Lung microvascular endothelial cell (primary cell): ENCODE measurements around the gene ATP5MG. TPM values are rescaled to one million over a fixed set of nuclear protein-coding genes. Genes with fewer than 3 reads are reported as not detected.
"Not testable (repeated sequence)": the region's sequence is repeated elsewhere in the genome, so short reads cannot be mapped to it uniquely, and the experiment has no call there.

Source experiments
- DNase-seq, 2 donors: peaks; one replicate each; pipeline versions ENCODE4 v3.0.0 to v3.0.0-alpha.2; 2010; ENCODE audit warnings: low read depth in 2 of 2
- total RNA-seq: library from RNA; depleted of rRNA; stranded (reverse); fragments of >200 nt; gene quantifications from 2 replicates; pipeline ENCODE4 v1.2.1, GENCODE V29; 2014

Gene ATP5MG
- total RNA-seq, 1 donor from 2014 or later: 95.6 TPM

DNA sequence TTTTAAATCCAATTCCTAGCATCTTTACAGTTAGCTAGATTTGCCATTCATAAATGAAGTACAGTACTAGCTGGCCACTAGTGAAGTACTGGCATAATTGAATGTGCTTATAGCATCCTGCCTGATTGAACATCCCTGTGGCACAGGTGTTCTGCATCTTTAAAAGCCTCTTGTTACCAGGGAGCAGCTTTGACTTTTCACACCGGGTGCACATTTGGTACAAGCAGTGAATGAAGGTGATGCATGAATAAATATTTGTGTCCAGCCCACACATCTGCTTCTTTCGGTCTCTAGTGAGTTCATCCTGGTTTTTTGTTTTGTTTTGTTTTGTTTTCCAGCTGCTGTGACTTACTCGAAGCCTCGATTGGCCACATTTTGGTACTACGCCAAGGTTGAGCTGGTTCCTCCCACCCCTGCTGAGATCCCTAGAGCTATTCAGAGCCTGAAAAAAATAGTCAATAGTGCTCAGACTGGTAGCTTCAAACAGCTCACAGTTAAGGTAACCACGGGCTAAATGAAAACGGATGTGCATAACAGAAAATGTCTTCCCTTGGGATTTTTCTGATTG lies 5.3 kb downstream of the ATP5MG start:
- peak in 1 of 2 donors; percentile 10 for DNase-seq

- no peak for DNase-seq
Measured at GRCh38 chr11:118410055-118410745, 8.8 kb downstream of the ATP5MG start.

DNA sequence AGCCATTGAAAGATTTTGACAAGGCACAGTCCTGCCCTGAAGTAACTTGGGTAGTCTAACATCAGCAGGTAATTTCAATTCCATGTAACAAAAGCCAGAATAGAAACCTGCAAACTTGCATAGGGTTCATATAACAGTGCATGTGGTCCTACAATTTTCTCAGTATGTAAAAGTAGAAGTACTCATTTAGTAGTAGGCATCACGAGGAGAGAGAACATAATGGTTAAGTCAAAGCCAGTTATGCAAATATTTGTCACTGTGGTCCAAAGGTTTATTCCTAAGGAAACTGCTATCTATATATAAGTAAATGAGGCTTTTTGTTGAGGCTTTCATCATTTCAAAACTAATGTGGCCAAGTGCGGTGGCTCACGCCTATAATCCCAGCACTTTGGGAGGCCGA lies 10.1 kb downstream of the ATP5MG start:
- DNase-seq: no peak

DNA sequence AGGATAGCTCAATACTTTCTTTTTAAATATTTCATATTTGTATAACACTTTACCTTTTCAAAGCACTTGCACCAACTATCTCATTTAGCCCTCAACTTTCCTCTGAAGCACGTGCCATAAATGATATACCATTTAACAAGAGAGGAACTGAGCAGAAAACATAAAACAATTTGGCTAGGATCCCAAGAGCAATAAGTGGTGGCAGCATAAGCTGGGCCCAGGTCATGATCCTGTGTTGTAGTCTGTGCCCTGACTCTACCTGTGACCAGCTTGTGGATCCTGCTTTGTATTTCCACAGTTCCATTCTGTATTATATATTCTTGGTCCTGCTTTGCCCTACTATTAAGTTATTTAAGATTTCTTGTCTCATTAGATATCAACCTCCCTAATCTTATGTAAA lies 11.5 kb downstream of the ATP5MG start:
- no peak for DNase-seq

DNA sequence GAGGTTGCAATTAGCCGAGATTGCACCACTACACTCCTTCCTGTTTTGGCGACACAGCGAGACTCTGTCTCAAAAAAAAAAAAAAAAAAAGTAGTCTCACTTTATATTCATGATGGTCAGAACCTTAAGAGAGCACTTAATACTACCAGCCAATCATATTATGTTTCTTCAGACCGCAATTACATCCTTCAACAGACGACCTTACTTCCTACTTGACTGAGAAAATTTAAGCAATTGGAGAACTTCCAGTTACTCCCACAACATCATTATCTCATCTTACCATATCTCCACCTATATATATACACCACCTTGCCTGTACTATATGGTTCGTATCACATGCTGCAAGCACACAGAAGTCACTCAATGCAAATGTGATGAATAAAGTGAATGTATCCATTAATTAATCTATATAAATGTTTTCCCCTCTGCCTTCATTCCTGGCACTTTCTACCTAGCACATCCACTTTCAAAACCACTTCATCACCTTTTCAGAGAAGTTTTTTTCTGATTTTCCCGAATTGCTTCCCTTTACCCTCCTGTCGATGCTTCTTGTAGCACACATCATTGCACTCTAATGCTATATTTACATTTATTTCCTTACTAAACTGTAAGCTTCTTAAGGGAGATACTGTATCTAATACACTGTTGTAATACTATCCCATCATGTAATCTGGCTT lies 13.8 kb downstream of the ATP5MG start:
- DNase-seq: peak in 1 of 2 donors; percentile 10

- DNase-seq: peak; percentile 52 to 93
Measured at GRCh38 chr11:118415739-118416068, 14.3 kb downstream of the ATP5MG start.

GRCh38 chr11:118416900-118417299 lies 15.5 kb downstream of the ATP5MG start:
- DNase-seq: not testable (repeated sequence)

- no peak for DNase-seq
Measured at GRCh38 chr11:118417801-118418200, 16.4 kb downstream of the ATP5MG start.

- no peak for DNase-seq
Measured at GRCh38 chr11:118418766-118419165, 17.4 kb downstream of the ATP5MG start.

GRCh38 chr11:118427707-118428106 lies 26.3 kb downstream of the ATP5MG start:
- DNase-seq: no peak

DNA sequence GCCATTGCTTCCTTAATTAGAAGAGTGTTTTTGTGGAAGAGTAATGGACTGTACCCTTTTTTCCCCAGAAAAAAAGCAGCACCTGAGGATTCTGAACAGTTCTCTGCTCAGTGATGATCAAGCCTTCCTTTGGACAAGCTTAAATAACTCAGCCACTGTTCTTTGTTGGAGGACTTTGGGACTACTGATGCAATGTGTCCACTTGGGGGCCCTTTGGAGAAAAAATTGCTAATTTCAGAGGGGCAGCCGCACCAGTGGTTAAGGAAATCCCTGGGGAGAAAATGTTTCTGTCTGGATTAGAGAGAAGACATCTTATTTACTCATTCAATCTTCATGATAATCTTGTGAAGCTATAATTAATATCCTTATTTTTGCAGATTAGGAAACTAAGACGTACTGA lies 29.6 kb downstream of the ATP5MG start:
- DNase-seq: no peak

DNA sequence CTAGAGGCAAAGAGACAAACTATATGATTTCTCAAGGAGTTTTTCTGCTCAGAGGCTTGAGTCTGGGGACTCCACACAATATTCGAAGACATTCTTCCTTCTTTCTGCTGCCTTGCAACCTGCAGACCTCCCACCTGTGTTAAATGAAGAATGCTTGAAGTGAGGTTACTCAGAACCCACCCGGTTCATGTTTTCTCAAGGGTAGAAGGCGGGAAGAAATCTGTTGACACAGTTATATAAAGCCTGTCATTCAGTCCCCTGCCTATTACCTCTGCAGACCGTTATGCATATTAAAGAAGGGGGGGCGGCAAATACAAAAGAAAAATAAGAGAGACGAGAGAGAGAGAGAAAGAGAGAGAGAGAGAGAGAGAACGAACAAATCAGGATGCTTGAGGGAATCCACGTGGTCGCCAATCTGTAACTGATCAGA lies 32.7 kb downstream of the ATP5MG start:
- peak in 1 of 2 donors; percentile 45 for DNase-seq

DNA sequence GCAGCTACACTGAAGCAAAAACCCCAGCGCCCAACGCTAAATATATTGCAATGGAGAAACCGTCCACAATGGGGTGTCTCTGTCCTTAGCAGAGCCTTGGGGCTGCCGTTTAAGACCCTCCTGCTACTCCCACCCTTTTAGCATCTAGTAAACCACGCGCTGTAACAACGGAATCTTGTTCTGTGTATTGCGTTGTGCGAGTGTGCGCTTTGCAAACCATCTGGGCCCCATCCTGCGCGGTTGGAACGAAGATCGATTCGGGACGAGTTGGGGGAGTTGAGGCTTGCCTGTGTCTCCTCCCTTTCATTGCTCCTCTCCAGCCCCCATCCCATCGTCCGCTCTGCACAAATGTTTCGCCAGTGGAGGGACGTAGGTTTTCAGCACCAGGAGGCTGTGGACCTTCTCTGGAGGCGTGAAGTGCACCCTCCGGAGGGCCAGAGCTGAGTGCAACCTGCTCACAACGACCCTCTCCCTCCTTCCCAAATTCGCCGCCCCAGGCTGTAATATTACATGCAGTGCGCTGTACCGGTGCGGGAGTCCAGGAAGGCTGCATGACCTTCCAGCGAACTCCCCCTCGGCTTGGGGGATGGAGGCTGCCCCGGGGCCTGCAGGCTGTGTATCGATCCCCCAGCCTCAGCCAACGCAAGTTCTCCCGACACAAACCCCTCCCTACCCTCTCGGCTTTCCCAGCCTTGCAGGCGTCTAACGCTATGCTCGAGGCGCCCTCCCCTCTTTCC lies 33.3 kb downstream of the ATP5MG start:
- peak; percentile 57 for DNase-seq

GRCh38 chr11:118435290-118435892 lies 34.0 kb downstream of the ATP5MG start:
- DNase-seq: peak; percentile 48 to 62

DNA sequence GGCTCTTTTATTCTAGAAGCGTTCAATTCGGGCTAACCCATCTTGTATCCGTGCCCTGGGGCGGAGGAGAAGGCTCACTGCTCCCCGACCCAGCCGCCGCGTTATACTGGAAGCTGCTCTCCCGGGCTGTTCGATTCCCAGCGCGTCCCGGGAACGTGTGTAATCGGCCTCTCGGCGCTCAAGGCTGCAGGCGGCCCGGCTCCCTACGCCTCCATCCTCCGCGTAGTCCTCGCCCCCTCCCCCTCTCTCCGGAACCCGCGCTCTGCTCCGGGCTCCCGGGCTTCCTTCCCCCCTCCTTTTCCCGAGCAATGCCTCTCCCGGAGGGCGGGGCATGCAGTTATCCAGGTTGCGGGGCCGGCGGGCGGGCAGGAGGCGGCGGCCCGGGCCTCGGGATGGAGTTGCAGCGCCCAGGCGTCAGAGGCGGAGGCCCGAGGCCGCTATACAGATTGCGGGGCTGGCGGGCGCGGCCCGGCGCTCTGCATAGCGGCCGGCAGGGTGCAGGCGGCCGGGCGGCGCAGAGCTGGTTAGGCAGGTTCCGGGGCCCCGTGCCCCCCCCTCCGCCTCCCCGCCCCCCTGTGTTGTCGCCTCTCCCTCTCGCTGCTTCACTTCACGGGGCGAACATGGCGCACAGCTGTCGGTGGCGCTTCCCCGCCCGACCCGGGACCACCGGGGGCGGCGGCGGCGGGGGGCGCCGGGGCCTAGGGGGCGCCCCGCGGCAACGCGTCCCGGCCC lies 34.7 kb downstream of the ATP5MG start, which contains the start of gene KMT2A:
KMT2A (plus strand) TSS at position 600 of the 732 bp plus-strand sequence; CDS start at position 621, 21 bp downstream.
- peak; percentile 98 to 99 for DNase-seq

DNA sequence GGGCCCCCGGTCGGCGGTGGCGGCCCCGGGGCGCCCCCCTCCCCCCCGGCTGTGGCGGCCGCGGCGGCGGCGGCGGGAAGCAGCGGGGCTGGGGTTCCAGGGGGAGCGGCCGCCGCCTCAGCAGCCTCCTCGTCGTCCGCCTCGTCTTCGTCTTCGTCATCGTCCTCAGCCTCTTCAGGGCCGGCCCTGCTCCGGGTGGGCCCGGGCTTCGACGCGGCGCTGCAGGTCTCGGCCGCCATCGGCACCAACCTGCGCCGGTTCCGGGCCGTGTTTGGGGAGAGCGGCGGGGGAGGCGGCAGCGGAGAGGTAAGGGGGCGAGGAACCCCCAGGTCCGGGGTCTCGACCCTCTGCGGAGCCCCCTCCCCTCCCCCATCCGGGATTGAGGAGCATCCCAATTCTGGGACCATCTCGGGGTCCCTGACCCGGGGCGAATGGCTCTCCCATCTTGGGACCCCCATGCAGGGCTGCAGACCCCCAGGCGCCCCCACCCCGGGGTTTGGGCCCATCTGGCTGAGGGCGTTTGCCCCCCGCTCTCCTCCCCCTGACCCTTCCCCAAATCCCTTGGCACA lies 35.3 kb downstream of the ATP5MG start:
- peak; percentile 14 to 36 for DNase-seq

- peak; percentile 19 to 55 for DNase-seq
Measured at GRCh38 chr11:118437208-118438125, 36.1 kb downstream of the ATP5MG start.

DNA sequence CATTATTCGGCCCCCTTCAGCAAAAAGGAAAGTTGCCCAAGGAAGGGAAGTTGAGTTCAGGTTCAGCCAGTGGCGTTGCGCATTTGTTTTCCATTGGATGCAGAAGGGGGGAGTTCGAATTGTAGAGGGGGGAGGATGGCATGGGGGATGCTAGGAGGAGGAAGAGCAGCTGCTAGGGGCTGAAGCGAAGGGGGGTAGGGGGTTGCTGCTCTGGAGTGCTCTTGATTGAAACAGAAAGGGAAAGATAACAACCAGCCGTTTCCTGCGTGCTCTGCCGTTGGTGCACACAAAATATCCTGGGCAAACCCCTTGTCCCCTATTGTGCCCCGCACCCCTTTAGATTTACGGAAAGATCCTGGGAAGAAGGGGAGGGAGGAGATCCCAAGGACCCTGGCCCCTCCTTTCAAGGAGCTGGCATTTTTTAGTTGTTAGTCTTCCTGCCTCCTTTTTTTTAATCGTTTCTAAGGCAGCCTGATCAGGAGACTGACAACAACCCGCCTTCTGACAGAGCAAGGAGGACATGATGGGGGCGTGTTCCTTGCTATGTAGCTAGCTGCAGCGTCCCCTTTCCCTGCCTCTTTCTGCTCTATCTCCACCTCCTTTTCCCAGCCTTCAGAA lies 37.0 kb downstream of the ATP5MG start:
- DNase-seq: peak; percentile 23 to 88

DNA sequence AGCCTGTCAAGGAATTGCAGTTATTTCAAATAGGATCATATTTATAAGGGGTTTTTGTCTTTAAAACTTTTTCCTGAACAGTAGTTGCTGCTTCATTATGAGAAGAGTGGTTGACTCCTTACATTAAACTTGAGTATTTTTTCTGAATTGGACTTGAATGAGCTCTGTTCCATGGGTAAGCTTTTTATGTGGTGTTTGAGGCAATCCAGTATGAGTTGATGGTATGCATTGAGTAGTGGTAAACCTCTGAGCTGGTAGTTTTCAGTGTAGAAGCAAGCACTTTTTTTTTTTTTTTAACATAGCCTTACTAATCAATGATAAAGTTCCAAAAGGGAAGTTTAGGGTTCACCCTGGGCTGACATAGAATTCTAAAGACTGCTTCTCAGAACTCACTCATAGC lies 38.2 kb downstream of the ATP5MG start:
- no peak for DNase-seq
